Erythroblast (primary cell): Measurements from ENCODE around the gene ZBTB24.

Experiments used
- GATA1 ChIP-seq: IDR thresholded peaks from 2 replicates; pipeline ENCODE4 v1.6.1; 2011; ENCODE audit warnings: low read depth, mild to moderate bottlenecking, control low read depth, low read length, moderate library complexity
- POLR2A ChIP-seq: IDR thresholded peaks from 2 replicates; pipeline ENCODE4 v1.6.1; 2011; ENCODE audit warnings: mild to moderate bottlenecking, low read length

DNA sequence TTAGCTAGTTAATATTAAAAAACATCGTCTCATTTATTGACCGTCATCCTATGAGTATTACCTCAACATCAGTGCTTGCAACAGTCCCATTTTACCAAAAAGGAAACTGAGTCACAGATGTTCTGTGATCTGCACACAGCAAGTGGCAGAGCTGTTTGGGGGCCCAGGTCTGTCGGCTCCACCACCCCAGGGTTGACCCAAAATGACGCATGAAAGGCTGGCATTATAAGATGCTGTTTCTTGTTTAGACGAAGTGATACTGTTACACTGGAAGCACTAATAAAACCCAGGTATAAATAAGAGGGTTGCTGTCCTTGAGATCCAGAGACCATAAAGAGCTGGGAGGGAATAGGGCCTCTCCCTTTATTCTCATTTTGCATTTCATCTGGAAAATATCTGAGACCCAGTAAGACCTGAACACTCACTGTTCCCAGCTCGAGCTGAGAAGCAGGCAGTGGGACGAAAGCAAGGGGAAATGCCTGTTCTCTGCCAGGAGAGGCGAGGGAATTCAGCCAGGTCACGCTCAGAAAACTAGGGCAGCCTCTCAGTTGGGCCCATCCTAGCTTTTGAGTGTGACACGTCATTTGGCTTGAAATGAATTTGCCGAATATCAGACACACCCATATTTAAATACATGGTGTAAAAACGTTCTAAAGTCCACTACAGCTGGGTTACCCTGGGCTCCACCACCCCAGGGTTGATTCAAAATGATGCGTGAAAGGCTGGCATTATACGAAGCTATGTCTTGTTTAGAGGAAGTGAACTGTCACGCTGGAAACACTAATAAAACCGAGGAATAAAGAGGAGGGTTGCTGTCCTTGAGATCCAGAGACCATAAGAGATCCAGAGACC, 26.1 kb downstream of the ZBTB24 start:
- TF ChIP-seq POLR2A (no peak), GATA1 (no peak)
